HEK293T (cell line): Measurements from ENCODE around the gene DCAF5.

Source experiments
- CTCF ChIA-PET: fragments of 350-600 bp; formaldehyde crosslinking; extraction: SDS; loops from one replicate; lab custom pipeline; 2021; ENCODE audit warnings: antibody characterized with exemption, inconsistent platforms; lab: Yijun Ruan, JAX
- POLR2A ChIA-PET: fragments of 350-600 bp; formaldehyde crosslinking; extraction: SDS; loops from one replicate; lab custom pipeline; 2020; ENCODE audit warnings: antibody characterized with exemption, inconsistent platforms; lab: Yijun Ruan, JAX
- DNase-seq: peaks from one replicate; pipeline ENCODE4 v3.0.0; 2012; ENCODE audit warnings: mixed read lengths; ENCODE audit errors: extremely low spot score
- ARNT ChIP-seq: fragments of 450-650 bp; IDR thresholded peaks from 2 replicates; pipeline ENCODE4 v1.6.1; 2017; ENCODE audit warnings: mild to moderate bottlenecking
- BHLHE40 ChIP-seq: fragments of 450-650 bp; IDR thresholded peaks from 2 replicates; pipeline ENCODE4 v1.6.1; 2016; ENCODE audit warnings: mild to moderate bottlenecking, moderate library complexity, borderline replicate concordance
- CTBP1 ChIP-seq: fragments of 450-650 bp; IDR thresholded peaks from 2 replicates; pipeline ENCODE4 v1.6.1; 2016; ENCODE audit warnings: borderline replicate concordance
- ELF4 ChIP-seq: fragments of 450-650 bp; IDR thresholded peaks from 2 replicates; pipeline ENCODE4 v1.6.1; 2017; ENCODE audit warnings: antibody characterized with exemption
- FOXA1 ChIP-seq: fragments of 450-650 bp; IDR thresholded peaks from 2 replicates; pipeline ENCODE4 v1.6.1; 2016; ENCODE audit warnings: mild to moderate bottlenecking
- FOXK2 ChIP-seq: fragments of 450-650 bp; IDR thresholded peaks from 2 replicates; pipeline ENCODE4 v1.6.1; 2016; ENCODE audit warnings: mild to moderate bottlenecking
- FOXM1 ChIP-seq: fragments of 450-650 bp; IDR thresholded peaks from 2 replicates; pipeline ENCODE4 v1.6.1; 2017; ENCODE audit warnings: mild to moderate bottlenecking, borderline replicate concordance
- HDGF ChIP-seq: fragments of 450-650 bp; IDR thresholded peaks from 2 replicates; pipeline ENCODE4 v1.6.1; 2017; ENCODE audit warnings: antibody characterized with exemption, borderline replicate concordance
- L3MBTL2 ChIP-seq: fragments of 450-650 bp; conservative IDR thresholded peaks from 2 replicates; pipeline ENCODE4 v1.6.1; 2016; ENCODE audit warnings: mild to moderate bottlenecking
- LEF1 ChIP-seq: fragments of 450-650 bp; IDR thresholded peaks from 2 replicates; pipeline ENCODE4 v1.6.1; 2017; ENCODE audit warnings: mild to moderate bottlenecking, borderline replicate concordance
- NFRKB ChIP-seq: fragments of 450-650 bp; IDR thresholded peaks from 2 replicates; pipeline ENCODE4 v1.6.1; 2016; ENCODE audit warnings: mild to moderate bottlenecking, moderate library complexity
- SP1 ChIP-seq: fragments of 450-650 bp; IDR thresholded peaks from 2 replicates; pipeline ENCODE4 v1.6.1; 2017
- SUZ12 ChIP-seq: fragments of 450-650 bp; IDR thresholded peaks from 2 replicates; pipeline ENCODE4 v1.6.1; 2016; ENCODE audit warnings: mild to moderate bottlenecking
- TARDBP ChIP-seq: fragments of 450-650 bp; IDR thresholded peaks from 2 replicates; pipeline ENCODE4 v1.6.1; 2016
- ZNF384 ChIP-seq: fragments of 450-650 bp; IDR thresholded peaks from 2 replicates; pipeline ENCODE4 v1.6.1; 2016
- TF ChIP-seq, protein P1 (sequence below): fragments of 450-650 bp; IDR thresholded peaks from 2 replicates; pipeline ENCODE4 v1.6.1; 2016

Gene DCAF5

DNA sequence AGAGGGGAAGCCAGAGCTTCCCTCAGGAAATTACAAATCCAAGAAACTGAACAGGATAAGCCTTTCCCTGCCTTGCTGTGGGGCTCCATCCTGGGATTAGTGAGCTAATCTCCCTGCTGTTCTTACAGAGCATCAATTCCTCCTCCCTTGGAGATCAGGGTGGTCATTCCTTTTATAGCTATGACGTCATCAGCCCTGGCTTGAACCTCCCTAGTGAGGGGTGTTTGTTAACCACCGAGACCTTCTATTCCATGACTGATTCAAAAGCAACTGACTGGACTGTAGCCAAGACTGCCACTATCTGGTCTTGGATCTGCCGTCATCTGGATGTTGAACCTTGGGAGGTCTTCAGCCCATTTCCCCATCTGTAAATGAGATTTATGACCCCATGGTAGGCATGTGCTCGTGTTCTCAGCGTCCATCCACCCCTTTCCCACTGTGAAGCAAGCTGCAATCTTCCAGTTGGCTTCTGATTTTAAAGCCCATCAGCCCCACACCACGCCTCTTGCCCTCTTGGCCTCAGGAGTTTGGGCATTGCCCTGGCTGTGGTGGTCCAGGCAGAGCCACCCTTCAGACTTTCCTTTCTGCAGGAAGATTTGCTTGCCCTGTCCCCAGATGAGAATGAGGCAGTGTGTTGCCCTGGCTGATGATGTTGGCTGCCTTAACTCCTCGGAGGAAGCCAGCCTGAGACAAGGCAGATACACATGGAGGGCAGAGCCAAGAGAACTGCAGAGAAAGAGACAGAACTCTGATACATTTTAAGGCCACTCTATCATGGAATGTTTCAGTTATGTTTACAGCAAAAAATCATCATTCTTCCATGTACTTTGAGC lies 114.2 kb downstream of the DCAF5 start:
- ChIA-PET CTCF (interaction anchor here (0.6 kb wide), 2 partner anchors 490 to 1621 kb away, joined by 3 to 4 read pairs; no protein-coding TSS in a partner anchor), POLR2A (interaction anchor here (1.2 to 1.4 kb wide), 2 partner anchors 25 to 58 kb away, joined by 3 to 5 read pairs; no protein-coding TSS in a partner anchor)
- DNase-seq, result peak; percentile 34
- no peak for TF ChIP-seq FOXA1
- no peak for TF ChIP-seq SUZ12
- TF ChIP-seq, protein P1, sequence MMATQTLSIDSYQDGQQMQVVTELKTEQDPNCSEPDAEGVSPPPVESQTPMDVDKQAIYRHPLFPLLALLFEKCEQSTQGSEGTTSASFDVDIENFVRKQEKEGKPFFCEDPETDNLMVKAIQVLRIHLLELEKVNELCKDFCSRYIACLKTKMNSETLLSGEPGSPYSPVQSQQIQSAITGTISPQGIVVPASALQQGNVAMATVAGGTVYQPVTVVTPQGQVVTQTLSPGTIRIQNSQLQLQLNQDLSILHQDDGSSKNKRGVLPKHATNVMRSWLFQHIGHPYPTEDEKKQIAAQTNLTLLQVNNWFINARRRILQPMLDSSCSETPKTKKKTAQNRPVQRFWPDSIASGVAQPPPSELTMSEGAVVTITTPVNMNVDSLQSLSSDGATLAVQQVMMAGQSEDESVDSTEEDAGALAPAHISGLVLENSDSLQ, result 0 out of 2 replicates have a peak, but pooled peaks have one; percentile 26
- TF ChIP-seq NFRKB, result no peak

DNA sequence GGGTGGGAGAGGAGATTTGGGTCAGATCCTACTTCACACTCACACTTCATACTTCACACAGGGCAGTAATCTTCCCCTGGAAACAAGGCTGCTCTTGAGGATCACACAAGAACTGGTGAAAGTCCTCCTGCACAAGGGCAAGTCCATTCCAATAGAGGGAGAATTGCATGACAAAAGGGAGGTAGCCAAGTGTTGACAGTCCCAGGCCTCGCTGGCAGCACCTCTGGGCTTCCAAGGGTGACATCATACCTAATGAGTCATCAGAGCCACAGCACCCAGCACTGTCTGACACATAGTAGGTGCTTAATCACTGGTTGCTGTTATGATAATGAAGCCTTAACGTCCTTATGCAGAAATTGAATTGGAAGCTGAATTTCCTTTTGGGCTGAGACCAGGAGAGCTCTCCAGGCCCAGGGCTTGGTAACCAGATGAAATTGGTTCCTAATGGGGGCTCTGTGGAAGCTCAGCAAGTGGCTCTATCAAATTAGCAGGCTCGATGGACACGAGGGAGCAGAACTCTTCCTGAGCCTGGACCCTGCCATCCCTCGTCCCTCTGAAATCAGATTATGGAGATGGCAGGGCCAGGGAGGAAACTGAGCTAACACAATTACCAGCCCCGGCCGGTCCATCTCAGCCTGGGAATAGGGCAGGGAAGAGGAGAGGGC lies 115.0 kb downstream of the DCAF5 start:
- ChIA-PET POLR2A (interaction anchor here (1.2 to 1.4 kb wide), 2 partner anchors 24 to 58 kb away, joined by 3 to 5 read pairs; no protein-coding TSS in a partner anchor), CTCF (interaction anchor here (0.6 kb wide), 2 partner anchors 489 to 1620 kb away, joined by 3 to 4 read pairs; no protein-coding TSS in a partner anchor)
- DNase-seq, result no peak
- TF ChIP-seq LEF1, result no peak
- TF ChIP-seq TARDBP, result no peak
- no peak for TF ChIP-seq NFRKB
- TF ChIP-seq SP1, result no peak
- no peak for TF ChIP-seq BHLHE40
- TF ChIP-seq CTBP1, result no peak
- TF ChIP-seq ARNT, result no peak
- TF ChIP-seq L3MBTL2, result no peak

DNA sequence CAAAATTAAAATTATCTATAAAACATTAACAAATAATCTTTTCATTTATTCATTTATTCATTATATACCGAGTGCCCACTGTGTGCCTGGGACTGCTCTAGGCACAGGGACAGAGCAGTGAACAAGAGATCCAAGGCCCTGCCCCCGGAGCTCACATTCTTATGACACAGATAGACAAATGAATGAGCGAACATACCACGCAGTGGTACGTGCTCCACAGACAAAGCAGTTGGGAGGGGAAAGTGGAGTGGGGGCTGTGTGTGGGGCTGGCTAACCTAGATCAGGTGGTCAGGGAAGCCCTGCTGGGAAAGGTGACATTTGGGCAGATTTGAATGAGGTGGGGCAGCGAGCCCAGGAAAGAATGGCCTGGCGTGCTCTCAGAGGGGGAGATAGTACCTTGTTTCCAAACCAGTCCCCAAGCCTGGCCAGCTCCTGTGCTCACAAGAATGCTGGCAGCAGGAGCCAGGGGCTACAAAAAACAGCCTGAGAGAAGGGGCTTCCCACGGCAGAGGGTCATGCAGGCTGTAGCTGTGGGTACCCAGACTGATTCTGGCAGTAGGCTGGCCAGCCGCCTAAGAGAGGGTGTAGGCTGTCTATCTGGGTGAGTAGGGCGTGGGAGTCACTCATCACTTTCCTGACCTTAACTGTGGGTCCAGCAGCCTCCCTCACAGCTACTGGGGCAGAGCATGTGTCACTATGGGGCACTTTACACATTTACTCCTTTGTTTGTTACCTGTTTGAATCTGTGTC lies 116.0 kb downstream of the DCAF5 start:
- CTCF ChIA-PET, result interaction anchor here (0.6 kb wide), 1 partner anchor 63 kb away, joined by 5 read pairs; no protein-coding TSS in a partner anchor
- TF ChIP-seq ELF4 (no peak), FOXK2 (no peak), SUZ12 (no peak), BHLHE40 (no peak), CTBP1 (no peak), TARDBP (no peak), SP1 (no peak), L3MBTL2 (no peak), ARNT (no peak), NFRKB (no peak), HDGF (no peak), ZNF384 (no peak)
- TF ChIP-seq, protein P1, result no peak
- POLR2A ChIA-PET, result interaction anchor here (0.6 to 1.3 kb wide), 2 partner anchors 13 to 1220 kb away, joined by 3 read pairs; partner anchors contain the start of gene ZFYVE26
- no peak for DNase-seq

DNA sequence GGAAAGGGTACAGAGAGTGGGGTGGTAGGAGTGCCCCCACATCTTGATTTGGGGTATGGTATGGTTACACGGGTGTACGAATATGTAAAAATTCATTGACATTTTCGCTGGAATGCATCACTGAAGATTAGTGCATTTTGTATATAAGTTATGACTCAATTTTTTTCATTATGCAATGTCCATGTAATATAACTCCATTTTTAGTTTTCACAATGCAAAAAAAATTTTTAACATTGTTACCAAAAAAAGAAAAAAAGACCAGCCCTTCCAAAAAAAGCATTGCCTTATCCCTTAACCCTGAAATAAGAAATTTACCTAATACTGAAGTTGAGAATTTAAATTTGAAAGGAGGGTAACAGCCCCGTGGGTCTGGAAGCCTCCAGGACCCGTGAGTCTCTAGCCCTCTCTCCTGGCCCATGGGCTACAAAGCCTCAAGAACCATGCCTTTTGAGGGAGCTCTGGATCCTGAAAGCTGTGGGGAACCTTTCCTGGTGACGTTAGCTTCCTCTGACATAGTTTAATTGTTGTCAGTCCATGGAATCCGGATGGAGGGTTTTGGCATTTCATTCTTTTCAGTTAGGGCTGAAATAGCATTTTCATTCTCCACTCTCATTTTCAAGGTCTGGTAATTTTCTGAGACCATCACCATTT lies 118.2 kb downstream of the DCAF5 start:
- TF ChIP-seq FOXA1 (no peak), FOXK2 (no peak), ARNT (no peak), BHLHE40 (no peak), FOXM1 (no peak), HDGF (no peak), ZNF384 (no peak), NFRKB (no peak), ELF4 (no peak), TARDBP (no peak), SP1 (no peak), SUZ12 (no peak), CTBP1 (no peak), L3MBTL2 (no peak), LEF1 (no peak)
- TF ChIP-seq, protein P1, result no peak
- POLR2A ChIA-PET, result no interaction called here

DNA sequence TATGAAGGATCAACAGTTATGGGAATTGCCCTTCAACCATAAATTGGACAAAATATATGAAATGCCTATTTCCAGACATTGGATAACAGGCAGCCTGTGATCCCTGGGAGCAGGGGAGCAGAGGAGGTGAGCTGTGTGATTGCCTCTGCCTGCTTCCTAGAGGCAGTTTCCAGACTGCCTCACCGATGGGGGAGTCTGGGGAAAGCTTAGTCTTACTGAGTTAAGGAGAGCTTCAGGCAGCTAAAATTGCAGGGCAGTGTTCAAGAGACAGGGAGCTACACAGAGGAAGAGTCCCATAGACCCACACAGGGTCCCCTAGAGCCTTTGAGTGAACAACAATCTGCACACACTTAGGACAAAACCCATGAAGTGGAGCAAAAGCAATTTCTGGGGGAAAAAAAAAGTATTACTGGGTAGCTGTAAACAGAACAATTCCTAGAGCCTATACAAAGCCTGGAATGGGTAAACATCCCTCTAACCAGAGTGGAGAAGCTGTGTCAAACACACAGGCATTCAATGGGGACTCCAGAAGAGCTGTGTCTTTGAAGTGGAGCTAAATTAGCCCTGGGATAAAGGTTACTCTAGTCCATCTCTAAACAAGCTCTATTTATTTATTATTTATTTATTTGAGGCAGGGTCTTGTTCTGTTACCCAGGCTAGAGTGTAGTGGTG lies 125.5 kb downstream of the DCAF5 start:
- DNase-seq, result no peak
- POLR2A ChIA-PET, result no interaction called here
- CTCF ChIA-PET, result interaction anchor here (0.6 kb wide), 1 partner anchor 95 kb away, joined by 6 read pairs; no protein-coding TSS in a partner anchor
- TF ChIP-seq FOXK2 (no peak), L3MBTL2 (no peak), NFRKB (no peak), HDGF (no peak), LEF1 (no peak), BHLHE40 (no peak)
- TF ChIP-seq, protein P1, result no peak

More for the DNA sequence above, 118.2 kb downstream of the DCAF5 start:
- CTCF ChIA-PET, result no interaction called here
- no peak for DNase-seq
